ENCODE measurements around the gene NFU1.
A peak's percentile ranks its signal among the peaks of the same experiment; 100 is the strongest.
"Not testable (repeated sequence)": the region's sequence is repeated elsewhere in the genome, so short reads cannot be mapped to it uniquely, and the experiment has no call there.

Gene NFU1

GRCh38 chr2:69386789-69387734 lies 50.2 kb downstream of the NFU1 start, which contains the start of gene GFPT1:
Gene GFPT1 (minus strand): TSS chr2:69387227. CDS start chr2:69387071, 156 bp downstream.
- DNase-seq (ENCODE audit: low spot score), result peak; percentile 85

- no peak for DNase-seq (ENCODE audit: low spot score)
Measured at GRCh38 chr2:69386360-69386759, 50.9 kb downstream of the NFU1 start.

- no peak for DNase-seq (ENCODE audit: low spot score)
Measured at GRCh38 chr2:69385443-69386151, 51.6 kb downstream of the NFU1 start.

- no peak for DNase-seq (ENCODE audit: low spot score)
Measured at GRCh38 chr2:69384618-69385081, 52.6 kb downstream of the NFU1 start.

GRCh38 chr2:69383176-69383812 lies 53.9 kb downstream of the NFU1 start:
- no peak for DNase-seq (ENCODE audit: low spot score)

GRCh38 chr2:69382547-69382946 lies 54.7 kb downstream of the NFU1 start:
- no peak for DNase-seq (ENCODE audit: low spot score)

- no peak for DNase-seq (ENCODE audit: low spot score)
Measured at GRCh38 chr2:69381337-69381737, 55.9 kb downstream of the NFU1 start.

GRCh38 chr2:69380072-69380917 lies 56.9 kb downstream of the NFU1 start:
- no peak for DNase-seq (ENCODE audit: low spot score)

- DNase-seq (ENCODE audit: low spot score), result no peak
Measured at GRCh38 chr2:69376403-69376802, 60.8 kb downstream of the NFU1 start.

GRCh38 chr2:69375494-69376353 lies 61.5 kb downstream of the NFU1 start:
- peak; percentile 54 for DNase-seq (ENCODE audit: low spot score)

- no peak for DNase-seq (ENCODE audit: low spot score)
Measured at GRCh38 chr2:69372767-69373166, 64.5 kb downstream of the NFU1 start.

- DNase-seq (ENCODE audit: low spot score), result no peak
Measured at GRCh38 chr2:69369802-69370201, 67.4 kb downstream of the NFU1 start.

- no peak for DNase-seq (ENCODE audit: low spot score)
Measured at GRCh38 chr2:69368588-69368987, 68.6 kb downstream of the NFU1 start.

GRCh38 chr2:69359371-69359770 lies 77.9 kb downstream of the NFU1 start:
- no peak for DNase-seq (ENCODE audit: low spot score)

- DNase-seq (ENCODE audit: low spot score), result no peak
Measured at GRCh38 chr2:69358914-69359313, 78.3 kb downstream of the NFU1 start.

GRCh38 chr2:69356471-69356870 lies 80.8 kb downstream of the NFU1 start:
- no peak for DNase-seq (ENCODE audit: low spot score)

GRCh38 chr2:69354976-69355375 lies 82.3 kb downstream of the NFU1 start:
- not testable (repeated sequence) for DNase-seq (ENCODE audit: low spot score)

- DNase-seq (ENCODE audit: low spot score), result no peak
Measured at GRCh38 chr2:69353360-69353759, 83.9 kb downstream of the NFU1 start.

GRCh38 chr2:69348781-69349180 lies 88.5 kb downstream of the NFU1 start:
- no peak for DNase-seq (ENCODE audit: low spot score)
